ENCODE data around the gene DLG2. TPM values are rescaled to one million over a fixed set of nuclear protein-coding genes. Genes with fewer than 3 reads are reported as not detected.

Gene DLG2
- total RNA-seq, 1 donor from 2014 or later, result 0.26 TPM

DNA sequence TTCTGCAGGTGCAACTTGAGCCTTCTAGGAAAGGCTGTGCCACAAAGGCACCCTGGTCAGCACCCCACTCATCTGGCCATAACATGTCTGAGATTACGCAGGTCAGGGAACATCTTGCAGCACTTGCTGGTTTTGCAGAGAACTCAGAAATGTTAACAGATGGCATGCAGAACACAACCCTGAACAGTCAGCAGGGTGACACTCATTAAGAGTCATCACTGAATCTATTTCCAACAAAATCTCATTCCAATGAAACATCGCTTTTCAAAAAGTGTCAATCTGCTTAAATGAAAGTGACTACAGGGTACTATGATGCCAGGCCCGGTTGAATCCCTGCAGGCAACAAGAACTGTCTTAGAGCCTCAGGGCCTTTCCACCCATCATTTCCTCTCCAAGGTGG is 1971.2 kb downstream of the DLG2 start:
- H3K27me3 ChIP-seq (ENCODE audit: control insufficient read depth, insufficient read depth, low read length), result no peaks in the 10 kb centered on the region
- TF ChIP-seq, protein P1, sequence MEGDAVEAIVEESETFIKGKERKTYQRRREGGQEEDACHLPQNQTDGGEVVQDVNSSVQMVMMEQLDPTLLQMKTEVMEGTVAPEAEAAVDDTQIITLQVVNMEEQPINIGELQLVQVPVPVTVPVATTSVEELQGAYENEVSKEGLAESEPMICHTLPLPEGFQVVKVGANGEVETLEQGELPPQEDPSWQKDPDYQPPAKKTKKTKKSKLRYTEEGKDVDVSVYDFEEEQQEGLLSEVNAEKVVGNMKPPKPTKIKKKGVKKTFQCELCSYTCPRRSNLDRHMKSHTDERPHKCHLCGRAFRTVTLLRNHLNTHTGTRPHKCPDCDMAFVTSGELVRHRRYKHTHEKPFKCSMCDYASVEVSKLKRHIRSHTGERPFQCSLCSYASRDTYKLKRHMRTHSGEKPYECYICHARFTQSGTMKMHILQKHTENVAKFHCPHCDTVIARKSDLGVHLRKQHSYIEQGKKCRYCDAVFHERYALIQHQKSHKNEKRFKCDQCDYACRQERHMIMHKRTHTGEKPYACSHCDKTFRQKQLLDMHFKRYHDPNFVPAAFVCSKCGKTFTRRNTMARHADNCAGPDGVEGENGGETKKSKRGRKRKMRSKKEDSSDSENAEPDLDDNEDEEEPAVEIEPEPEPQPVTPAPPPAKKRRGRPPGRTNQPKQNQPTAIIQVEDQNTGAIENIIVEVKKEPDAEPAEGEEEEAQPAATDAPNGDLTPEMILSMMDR (IDR thresholded peaks at IDR 0.05; ENCODE audit: insufficient read depth, low read length, severe bottlenecking), result no peak
- DNase-seq (ENCODE audit: low read depth) (no peak), FAIRE-seq (no peak)
- H3K4me3 ChIP-seq (ENCODE audit: low read depth, low read length), result no peak overlapping the region
- H3K36me3 ChIP-seq (ENCODE audit: control insufficient read depth, insufficient read depth, low read length), result no peaks in the 10 kb centered on the region

DNA sequence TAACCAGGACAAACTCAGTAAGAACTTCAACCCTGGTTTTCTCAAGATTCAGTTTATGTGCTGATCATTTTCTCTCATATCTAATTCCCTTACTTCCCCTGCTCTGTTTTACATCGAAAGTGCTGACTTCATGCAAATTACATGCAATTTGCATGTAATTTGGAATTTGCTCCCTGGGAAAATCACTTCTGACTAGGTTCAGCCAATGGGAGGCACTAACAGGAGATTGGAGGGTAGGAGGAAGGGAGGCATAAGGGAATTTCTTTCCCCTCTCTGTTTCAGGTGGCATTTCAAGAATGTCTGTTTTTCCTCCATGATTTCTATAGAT is 1977.7 kb downstream of the DLG2 start:
- FAIRE-seq, result no peak
- TF ChIP-seq, protein P1 (IDR thresholded peaks at IDR 0.05; ENCODE audit: insufficient read depth, low read length, severe bottlenecking), result no peak

DNA sequence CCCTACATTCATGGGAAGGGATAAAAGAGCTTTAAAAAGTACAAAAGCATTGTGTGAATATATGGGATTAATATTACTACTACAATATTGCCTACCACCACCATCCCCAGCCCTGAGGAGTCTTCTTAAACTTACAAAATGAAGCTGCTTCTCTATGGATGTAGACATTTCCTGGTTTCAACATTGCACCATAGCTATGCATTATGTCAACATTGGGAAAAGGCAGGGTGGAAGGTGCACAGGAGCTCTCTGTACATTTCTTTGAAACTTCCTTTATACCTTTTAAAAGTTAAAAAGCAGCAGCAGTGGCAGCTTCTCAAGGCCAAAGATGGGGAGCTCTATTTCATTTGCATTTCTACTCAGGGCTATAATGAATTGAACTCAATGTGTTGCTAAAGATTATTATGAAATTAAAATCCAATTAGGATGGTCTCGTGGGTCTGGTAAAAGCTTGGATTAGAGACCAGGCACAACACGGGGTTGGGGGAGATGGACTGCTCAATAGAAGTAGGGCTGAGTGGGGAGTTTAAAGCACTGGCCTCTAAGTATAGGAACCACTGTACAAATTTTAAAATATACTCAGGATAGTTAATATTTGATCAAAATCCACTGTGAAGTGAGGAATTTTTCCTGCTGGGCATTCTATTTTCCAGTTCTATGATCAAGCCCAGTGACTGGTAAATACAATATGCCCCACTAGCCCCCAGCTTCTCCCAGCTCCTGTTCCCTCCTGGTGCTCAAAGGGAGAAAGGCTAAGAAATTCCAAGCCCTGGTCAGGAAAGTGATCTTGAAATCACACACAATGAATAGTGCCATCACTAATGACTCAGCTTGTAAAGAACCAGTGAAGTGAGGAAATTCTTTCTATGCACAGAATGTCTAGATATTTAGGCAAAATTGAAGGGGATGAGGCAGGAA is 1978.3 kb downstream of the DLG2 start:
- no peaks in the 10 kb centered on the region for H3K27me3 ChIP-seq (ENCODE audit: control insufficient read depth, insufficient read depth, low read length)
- TF ChIP-seq, protein P1 (IDR thresholded peaks at IDR 0.05; ENCODE audit: insufficient read depth, low read length, severe bottlenecking), result no peak
- H3K36me3 ChIP-seq (ENCODE audit: control insufficient read depth, insufficient read depth, low read length), result no peaks in the 10 kb centered on the region
- no peak overlapping the region for H3K4me3 ChIP-seq (ENCODE audit: low read depth, low read length)
- DNase-seq (ENCODE audit: low read depth) (peak; percentile 22), FAIRE-seq (no peak)

More for the DNA sequence above, 1977.7 kb downstream of the DLG2 start:
- Histone ChIP-seq H3K27me3 (ENCODE audit: control insufficient read depth, insufficient read depth, low read length) (no peaks in the 10 kb centered on the region), H3K4me3 (ENCODE audit: low read depth, low read length) (no peak overlapping the region), H3K36me3 (ENCODE audit: control insufficient read depth, insufficient read depth, low read length) (no peaks in the 10 kb centered on the region)
- DNase-seq (ENCODE audit: low read depth), result no peak

DNA sequence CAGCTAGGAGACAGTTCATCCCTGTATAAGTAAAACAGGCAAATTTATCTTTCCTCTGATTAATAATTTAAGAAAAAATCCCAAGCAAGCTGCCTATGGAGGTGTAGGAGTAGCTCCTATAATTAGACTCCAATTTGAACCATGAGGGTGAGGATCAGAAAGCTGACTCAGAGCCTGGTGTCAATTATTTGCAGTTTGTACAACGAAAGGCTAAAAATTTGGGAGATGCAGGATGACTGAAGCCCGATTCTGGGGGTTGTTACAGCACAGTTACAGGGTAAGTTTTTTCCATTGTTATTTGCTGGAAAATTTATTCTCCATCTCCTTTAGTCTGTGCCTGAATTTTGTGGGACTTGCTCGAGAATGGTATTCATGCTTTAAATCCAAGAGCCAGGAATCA is 1981.6 kb downstream of the DLG2 start:
- H3K4me3 ChIP-seq (ENCODE audit: low read depth, low read length), result no peak overlapping the region
- H3K27me3 ChIP-seq (ENCODE audit: control insufficient read depth, insufficient read depth, low read length), result no peaks in the 10 kb centered on the region
- TF ChIP-seq, protein P1 (IDR thresholded peaks at IDR 0.05; ENCODE audit: insufficient read depth, low read length, severe bottlenecking), result no peak
- no peak for DNase-seq (ENCODE audit: low read depth)
- no peaks in the 10 kb centered on the region for H3K36me3 ChIP-seq (ENCODE audit: control insufficient read depth, insufficient read depth, low read length)
- FAIRE-seq, result no peak

DNA sequence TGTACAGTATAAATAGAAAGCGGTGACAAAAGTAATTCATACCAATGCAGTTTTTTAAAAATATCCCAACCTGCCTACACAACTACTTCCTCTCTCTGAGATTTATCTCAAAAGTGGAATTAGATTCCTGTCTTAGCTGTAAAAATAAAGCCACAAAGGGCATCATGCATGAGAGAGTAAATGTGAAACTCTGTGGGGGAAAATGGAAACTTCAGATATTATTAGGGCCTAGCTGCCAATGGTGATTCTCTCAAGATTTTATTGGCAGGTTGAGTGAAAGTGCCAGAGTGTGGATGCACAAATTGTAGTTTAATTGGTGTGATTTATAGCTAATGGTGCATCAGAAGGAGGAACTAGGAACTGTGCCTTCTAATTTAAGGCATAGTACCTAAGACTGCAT is 1984.0 kb downstream of the DLG2 start:
- H3K36me3 ChIP-seq (ENCODE audit: control insufficient read depth, insufficient read depth, low read length), result no peaks in the 10 kb centered on the region
- no peaks in the 10 kb centered on the region for H3K27me3 ChIP-seq (ENCODE audit: control insufficient read depth, insufficient read depth, low read length)
- DNase-seq (ENCODE audit: low read depth) (no peak), FAIRE-seq (no peak)
- TF ChIP-seq, protein P1 (IDR thresholded peaks at IDR 0.05; ENCODE audit: insufficient read depth, low read length, severe bottlenecking), result no peak
- H3K4me3 ChIP-seq (ENCODE audit: low read depth, low read length), result no peak overlapping the region

All from bronchial epithelial cell (primary cell).